H1 (cell line): Measurements from ENCODE around the gene MTCH1. TPM values are rescaled to one million over a fixed set of nuclear protein-coding genes. Genes with fewer than 3 reads are reported as not detected.

Source experiments
- CTCF ChIA-PET: fragments of 300-600 bp; sonication (Branson Sonifier 250); formaldehyde crosslinking; loops from one replicate; lab custom pipeline; 2021; ENCODE audit not compliant: partially characterized antibody; lab: Charles Lee
- POLR2A ChIA-PET: fragments of 300-600 bp; sonication (Branson Sonifier 250); formaldehyde crosslinking; loops from one replicate; lab custom pipeline; 2021; ENCODE audit warnings: inconsistent platforms; ENCODE audit not compliant: partially characterized antibody; lab: Charles Lee
- DNase-seq, 2 experiments: peaks; one replicate each; pipeline versions ENCODE4 v3.0.0 to v3.0.0-alpha.2; 2010 to 2022; ENCODE audit warnings: low spot score in 2 of 2, low read depth in 1 of 2, mixed read lengths in 1 of 2
- FAIRE-seq: peaks from 2 replicates; lab custom pipeline; 2011; peaks lifted over from hg19 to GRCh38; lab: Jason Lieb, UNC
- H2AFZ ChIP-seq: 2 replicates; pipeline ENCODE4 v1.8.1; 2012; ENCODE audit warnings: low read length, inconsistent platforms
- H2AK5ac ChIP-seq: 2 replicates; pipeline ENCODE4 v1.6.1; 2013; ENCODE audit warnings: low read depth, low read length
- H2BK120ac ChIP-seq: replicated peaks from 2 replicates; pipeline ENCODE3; 2013; ENCODE audit warnings: low read depth, low read length, inconsistent platforms
- H2BK12ac ChIP-seq: 2 replicates; pipeline ENCODE4 v1.6.1; 2013; ENCODE audit warnings: low read depth, low read length
- H2BK15ac ChIP-seq: 2 replicates; pipeline ENCODE4 v1.6.1; 2013; ENCODE audit warnings: low read length
- H2BK20ac ChIP-seq: 2 replicates; pipeline ENCODE4 v1.6.1; 2013; ENCODE audit warnings: low read length
- H2BK5ac ChIP-seq: 2 replicates; pipeline ENCODE4 v1.6.1; 2013; ENCODE audit warnings: low read depth, low read length
- H3K14ac ChIP-seq: 2 replicates; pipeline ENCODE4 v1.6.1; 2013; ENCODE audit warnings: inconsistent platforms; ENCODE audit not compliant: insufficient read length
- H3K18ac ChIP-seq: 2 replicates; pipeline ENCODE4 v1.6.1; 2013; ENCODE audit warnings: low read length; ENCODE audit errors: extremely low read depth
- H3K23ac ChIP-seq: 2 replicates; pipeline ENCODE4 v1.6.1; 2013; ENCODE audit warnings: inconsistent platforms; ENCODE audit not compliant: insufficient read length
- H3K23me2 ChIP-seq: 2 replicates; pipeline ENCODE4 v1.6.1; 2013; ENCODE audit warnings: low read depth, low read length
- H3K27ac ChIP-seq: 2 replicates; pipeline ENCODE4 v1.6.1; 2011; ENCODE audit warnings: low read depth, low read length, inconsistent platforms
- H3K27me3 ChIP-seq, 4 experiments: replicated peaks in 1 of 4; 1 replicate in 1 of 4; 2 replicates in 3 of 4; pipeline versions ENCODE4 v1.6.1 to v1.8.1; 2011 to 2013; ENCODE audit warnings: low read length in 3 of 4, mild to moderate bottlenecking in 3 of 4, inconsistent platforms in 2 of 4, mixed read lengths in 2 of 4, moderate library complexity in 1 of 4; ENCODE audit not compliant: control insufficient read depth in 3 of 4, insufficient read depth in 3 of 4; ENCODE audit errors: extremely low read depth in 1 of 4
- H3K36me3 ChIP-seq, 4 experiments: 2 replicates each; pipeline versions ENCODE4 v1.6.1 to v1.8.1; 2011 to 2013; ENCODE audit warnings: mild to moderate bottlenecking in 4 of 4, low read length in 3 of 4, moderate library complexity in 2 of 4, control low read depth in 1 of 4, inconsistent platforms in 1 of 4; ENCODE audit not compliant: insufficient read depth in 4 of 4, control insufficient read depth in 2 of 4
- H3K4ac ChIP-seq: replicated peaks from 2 replicates; pipeline ENCODE3; 2013; ENCODE audit warnings: low read length, low read depth, mixed read lengths, inconsistent platforms; ENCODE audit not compliant: insufficient read length
- H3K4me1 ChIP-seq, 4 experiments: replicated peaks in 1 of 4; 1 replicate in 1 of 4; 2 replicates in 3 of 4; pipeline versions ENCODE4 v1.6.1 to v1.8.1; 2011 to 2013; ENCODE audit warnings: low read length in 3 of 4, inconsistent platforms in 2 of 4, mixed read lengths in 1 of 4; ENCODE audit not compliant: insufficient read depth in 4 of 4, control insufficient read depth in 3 of 4
- H3K4me2 ChIP-seq, 2 experiments: 2 replicates each; pipeline versions ENCODE4 v1.6.1 to v1.8.1; 2011 to 2013; ENCODE audit warnings: low read depth in 2 of 2, low read length in 2 of 2, control low read depth in 1 of 2, inconsistent platforms in 1 of 2, mild to moderate bottlenecking in 1 of 2; ENCODE audit not compliant: insufficient read depth in 1 of 2
- H3K4me3 ChIP-seq, 4 experiments: fragments of 200-600, 300-600 bp in 1 of 4; sonication (generic), shearing (Covaris generic), sonication (Bioruptor Twin) in 1 of 4; 2 replicates each; pipeline versions ENCODE4 v1.5.1 to v1.8.1; 2011 to 2016; ENCODE audit warnings: low read length in 4 of 4, low read depth in 3 of 4, control low read depth in 2 of 4, inconsistent platforms in 2 of 4, mild to moderate bottlenecking in 2 of 4, mixed read lengths in 1 of 4, moderate library complexity in 1 of 4; ENCODE audit not compliant: insufficient read depth in 2 of 4; ENCODE audit errors: extremely low read depth in 1 of 4
- H3K56ac ChIP-seq: replicated peaks from 2 replicates; pipeline ENCODE3; 2013; ENCODE audit warnings: low read depth, mild to moderate bottlenecking, mixed read lengths, low read length, inconsistent platforms; ENCODE audit not compliant: insufficient read length
- H3K79me1 ChIP-seq: 2 replicates; pipeline ENCODE4 v1.6.1; 2013; ENCODE audit warnings: low read depth, low read length, control low read depth
- H3K79me2 ChIP-seq, 2 experiments: 2 replicates each; pipeline versions ENCODE4 v1.6.1 to v1.8.1; 2012 to 2013; ENCODE audit warnings: low read length in 2 of 2, mild to moderate bottlenecking in 2 of 2, inconsistent platforms in 1 of 2; ENCODE audit not compliant: insufficient read depth in 2 of 2, control insufficient read depth in 1 of 2
- H3K9ac ChIP-seq, 4 experiments: replicated peaks in 1 of 4; 1 replicate in 1 of 4; 2 replicates in 3 of 4; pipeline versions ENCODE4 v1.6.1 to v1.8.1; 2011 to 2013; ENCODE audit warnings: low read depth in 3 of 4, low read length in 3 of 4, control low read depth in 2 of 4, mild to moderate bottlenecking in 2 of 4, moderate library complexity in 2 of 4, inconsistent platforms in 1 of 4; ENCODE audit errors: extremely low read depth in 1 of 4
- H3K9me3 ChIP-seq, 2 experiments: 2 replicates each; pipeline versions ENCODE4 v1.6.1 to v1.8.1; 2012 to 2013; ENCODE audit warnings: mild to moderate bottlenecking in 2 of 2, moderate library complexity in 2 of 2, control low read depth in 1 of 2, inconsistent platforms in 1 of 2, low read depth in 1 of 2, low read length in 1 of 2, mixed read lengths in 1 of 2; ENCODE audit not compliant: insufficient read depth in 2 of 2
- H4K20me1 ChIP-seq, 2 experiments: replicated peaks in 1 of 2; 2 replicates each; pipeline versions ENCODE3 to v1.8.1; 2011 to 2013; ENCODE audit warnings: inconsistent platforms in 2 of 2, low read length in 2 of 2, mild to moderate bottlenecking in 1 of 2; ENCODE audit not compliant: insufficient read depth in 2 of 2, control insufficient read depth in 1 of 2
- H4K5ac ChIP-seq: 2 replicates; pipeline ENCODE4 v1.6.1; 2013; ENCODE audit warnings: low read length, low read depth, mixed read lengths, inconsistent platforms; ENCODE audit not compliant: insufficient read length
- H4K8ac ChIP-seq: 2 replicates; pipeline ENCODE4 v1.8.0; 2013; ENCODE audit warnings: mild to moderate bottlenecking, moderate library complexity, low read length, inconsistent platforms; ENCODE audit not compliant: insufficient read depth; ENCODE audit errors: extremely low read depth
- H4K91ac ChIP-seq: replicated peaks from 2 replicates; pipeline ENCODE3; 2013; ENCODE audit warnings: low read length, mixed read lengths, inconsistent platforms; ENCODE audit not compliant: insufficient read length
- ATF2 ChIP-seq: IDR thresholded peaks from 2 replicates; pipeline ENCODE4 v1.6.1; 2012; ENCODE audit warnings: low read length, inconsistent platforms
- ATF3 ChIP-seq: IDR thresholded peaks from 2 replicates; pipeline ENCODE4 v1.6.1; 2011; ENCODE audit warnings: low read depth, mild to moderate bottlenecking, low read length; ENCODE audit not compliant: insufficient read depth
- BACH1 ChIP-seq: IDR thresholded peaks from 2 replicates; pipeline ENCODE4 v1.6.1; 2012; ENCODE audit warnings: low read length, improper control_type of control experiment
- CEBPB ChIP-seq: IDR thresholded peaks from 2 replicates; pipeline ENCODE4 v1.6.1; 2012; ENCODE audit warnings: low read depth, low read length
- CHD2 ChIP-seq: IDR thresholded peaks from 2 replicates; pipeline ENCODE4 v1.6.1; 2012; ENCODE audit warnings: low read length, improper control_type of control experiment
- EZH2 ChIP-seq: fragments of 200-600 bp; sonication (generic); IDR thresholded peaks from 2 replicates; pipeline ENCODE4 v1.7.1; 2012; ENCODE audit warnings: low read depth, mild to moderate bottlenecking, moderate library complexity, low read length, inconsistent platforms; ENCODE audit not compliant: severe bottlenecking
- JUND ChIP-seq: IDR thresholded peaks from 2 replicates; pipeline ENCODE4 v1.6.1; 2011; ENCODE audit warnings: mild to moderate bottlenecking, improper control_type of control experiment, low read length
- POLR2AphosphoS5 ChIP-seq: IDR thresholded peaks from 2 replicates; pipeline ENCODE4 v1.6.1; 2011; ENCODE audit warnings: low read depth, low read length
- POU5F1 ChIP-seq: IDR thresholded peaks from 2 replicates; pipeline ENCODE4 v1.6.1; 2011; ENCODE audit warnings: low read depth, mild to moderate bottlenecking, low read length, moderate library complexity
- RAD21 ChIP-seq, 2 experiments: IDR thresholded peaks in 1 of 2; conservative IDR thresholded peaks in 1 of 2; 2 replicates each; pipeline ENCODE4 v1.6.1; 2011; ENCODE audit warnings: low read depth in 2 of 2, low read length in 2 of 2, improper control_type of control experiment in 1 of 2, inconsistent platforms in 1 of 2, mild to moderate bottlenecking in 1 of 2, moderate library complexity in 1 of 2
- RBBP5 ChIP-seq: IDR thresholded peaks from 2 replicates; pipeline ENCODE4 v1.7.1; 2012; ENCODE audit warnings: low read depth, mild to moderate bottlenecking, inconsistent platforms, low read length, moderate library complexity, borderline replicate concordance
- SP1 ChIP-seq: IDR thresholded peaks from 2 replicates; pipeline ENCODE4 v1.6.1; 2011; ENCODE audit warnings: low read depth, low read length
- WGBS, 2 experiments: shearing (Covaris generic) in 1 of 2; methylation state at CpG; one replicate each; pipeline versions ENCODE4 v1.1.6 to v1.1.7; 2013 to 2015; ENCODE audit warnings: low lambda C conversion rate in 2 of 2, mixed read lengths in 2 of 2, inconsistent platforms in 1 of 2, low coverage in 1 of 2, missing lambda C conversion rate in 1 of 2; ENCODE audit not compliant: insufficient replicate concordance in 2 of 2, insufficient coverage in 1 of 2, insufficient read length in 1 of 2; ENCODE audit errors: extremely low coverage in 1 of 2, missing lambda C conversion rate in 1 of 2; 5-methylcytosine and 5-hydroxymethylcytosine counted together
- polyA plus RNA-seq, 7 experiments: library from polyadenylated mRNA; depleted of rRNA in 3 of 7; stranded (reverse) in 5 of 7; unstranded in 2 of 7; fragments of >200 nt in 5 of 7; fragments of 200-250 nt in 2 of 7; gene quantifications; 1 replicate in 5 of 7; 2 replicates in 1 of 7; 4 replicates in 1 of 7; pipeline versions ENCODE4 v1.2.1 to v1.2.3, GENCODE V29; 2011 to 2013; ENCODE audit warnings: missing spikeins in 2 of 7, mixed read lengths in 2 of 7
- total RNA-seq: library from RNA; stranded (reverse); fragmentation: NEBNext Ultra II Directional; extraction: Animal tissue kit (Norgen Biotek cat#: 25700); gene quantifications from 2 replicates; pipeline ENCODE4 v1.2.1, GENCODE V29; 2021

Gene MTCH1
- total and polyA plus RNA-seq, 2 of the 8 experiments (the other 6 are each of a cell fraction or from before 2014, with no cell fraction given), result 169 to 214 TPM

GRCh38 chr6:37016995-37017394, 31.0 kb upstream of the MTCH1 start:
- Histone ChIP-seq H4K20me1 (peaks cover 0 to 3% of the 10 kb centered on the region in 2 experiments), H2BK12ac (no peak overlapping the region), H2AFZ (no peak overlapping the region), H3K4me3 (no peak overlapping the region), H4K8ac (no peak overlapping the region), H3K56ac (no peak overlapping the region), H3K27ac (no peak overlapping the region), H3K18ac (no peak overlapping the region), H2BK15ac (no peak overlapping the region), H3K9me3 (no peaks in the 10 kb centered on the region), H3K9ac (no peak overlapping the region), H3K36me3 (no peaks in the 10 kb centered on the region), H4K91ac (no peak overlapping the region), H3K4me2 (no peak overlapping the region), H2AK5ac (no peak overlapping the region), H2BK5ac (no peak overlapping the region), H4K5ac (no peak overlapping the region), H2BK20ac (no peak overlapping the region), H3K23ac (no peak overlapping the region), H3K27me3 (no peaks in the 10 kb centered on the region), H3K79me2 (no peaks in the 10 kb centered on the region), H3K79me1 (no peaks in the 10 kb centered on the region), H3K4ac (no peak overlapping the region), H3K4me1 (peaks cover 0 to 5% (median 2%) of the 10 kb centered on the region in 4 experiments; a peak in 5 of 7 replicates), H2BK120ac (no peak overlapping the region), H3K14ac (no peak overlapping the region), H3K23me2 (no peaks in the 10 kb centered on the region)
- POLR2A ChIA-PET, result interaction anchor here (2.3 kb wide), 1 partner anchor 33 kb away, joined by 8 read pairs; no protein-coding TSS in a partner anchor
- WGBS, 2 experiments, result 95% methylated on average over 3 of the region's 3 CpGs; no CpG with 5 or more reads in 1 of the 2 experiments
- DNase-seq, result no peak
- CTCF ChIA-PET, result interaction anchor here (0.7 to 28.1 kb wide), 26 partner anchors 10 to 296 kb away, joined by 3 to 866 read pairs (median 12); partner anchors contain the start of genes C6orf89, FGD2, MTCH1 and PI16
- no peak for FAIRE-seq
- TF ChIP-seq RAD21 (IDR thresholded peaks at IDR 0.05 in 1 of 2, conservative IDR thresholded peaks at IDR 0.05 in 1 of 2; ENCODE audit: low read depth in 2 of 2, low read length in 2 of 2) (no peak), JUND (no peak), ATF2 (no peak), RBBP5 (no peak), SP1 (no peak), BACH1 (no peak), ATF3 (no peak), CEBPB (no peak), CHD2 (no peak), POLR2AphosphoS5 (no peak), POU5F1 (no peak), EZH2 (no peak)
